HG03378 (cell line): Measurements from ENCODE around the gene AKAP6.

Source experiments
- ATAC-seq: cut with Tn5 transposase; IDR thresholded peaks from one replicate; pipeline ENCODE4 v1.9.1; 2021; ENCODE audit warnings: mild to moderate bottlenecking, moderate library complexity; ENCODE audit not compliant: unreplicated experiment

The AKAP6 gene

GRCh38 chr14:32728526-32728925, 399.4 kb downstream of the AKAP6 start:
- ATAC-seq, result no peak

- no peak for ATAC-seq
Measured at GRCh38 chr14:32728976-32729375, 399.9 kb downstream of the AKAP6 start.

- ATAC-seq, result no peak
Measured at GRCh38 chr14:32731249-32731648, 402.2 kb downstream of the AKAP6 start.

GRCh38 chr14:32733015-32733414, 403.9 kb downstream of the AKAP6 start:
- ATAC-seq, result no peak

GRCh38 chr14:32734261-32734660, 405.2 kb downstream of the AKAP6 start:
- no peak for ATAC-seq

- no peak for ATAC-seq
Measured at GRCh38 chr14:32737621-32738020, 408.5 kb downstream of the AKAP6 start.

GRCh38 chr14:32738206-32738871, 409.2 kb downstream of the AKAP6 start:
- no peak for ATAC-seq

GRCh38 chr14:32744811-32745445, 415.8 kb downstream of the AKAP6 start:
- ATAC-seq, result no peak

- ATAC-seq, result no peak
Measured at GRCh38 chr14:32754209-32754608, 425.1 kb downstream of the AKAP6 start.

GRCh38 chr14:32756173-32756572, 427.1 kb downstream of the AKAP6 start:
- ATAC-seq, result no peak

GRCh38 chr14:32756775-32757174, 427.7 kb downstream of the AKAP6 start:
- no peak for ATAC-seq

- ATAC-seq, result no peak
Measured at GRCh38 chr14:32757568-32757967, 428.5 kb downstream of the AKAP6 start.

- ATAC-seq, result no peak
Measured at GRCh38 chr14:32761381-32761968, 432.4 kb downstream of the AKAP6 start.

GRCh38 chr14:32762886-32763285, 433.8 kb downstream of the AKAP6 start:
- no peak for ATAC-seq

GRCh38 chr14:32763673-32764072, 434.6 kb downstream of the AKAP6 start:
- ATAC-seq, result no peak

- ATAC-seq, result no peak
Measured at GRCh38 chr14:32764131-32764530, 435.0 kb downstream of the AKAP6 start.

GRCh38 chr14:32770422-32770821, 441.3 kb downstream of the AKAP6 start:
- no peak for ATAC-seq

GRCh38 chr14:32774214-32774613, 445.1 kb downstream of the AKAP6 start:
- ATAC-seq, result no peak

- no peak for ATAC-seq
Measured at GRCh38 chr14:32779840-32780239, 450.7 kb downstream of the AKAP6 start.

GRCh38 chr14:32784405-32784804, 455.3 kb downstream of the AKAP6 start:
- no peak for ATAC-seq

- ATAC-seq, result no peak
Measured at GRCh38 chr14:32785585-32785984, 456.5 kb downstream of the AKAP6 start.

GRCh38 chr14:32786886-32787285, 457.8 kb downstream of the AKAP6 start:
- ATAC-seq, result no peak
